HEK293 (cell line): Measurements from ENCODE around the gene PACSIN3.

Experiments used
- CTCF ChIA-PET: fragments of 350-600 bp; formaldehyde crosslinking; extraction: SDS; loops from one replicate; lab custom pipeline; 2021; ENCODE audit warnings: antibody characterized with exemption; lab: Yijun Ruan, JAX
- POLR2A ChIA-PET: fragments of 300-600 bp; formaldehyde crosslinking; extraction: SDS; loops from one replicate; lab custom pipeline; 2020; ENCODE audit warnings: antibody characterized with exemption, inconsistent platforms; lab: Yijun Ruan, JAX
- H3K27ac ChIP-seq: fragments of 200-500 bp; sonication (Bioruptor generic); 2 replicates; pipeline ENCODE4 v1.5.1; 2014; ENCODE audit warnings: low read depth, low read length, control low read depth, inconsistent platforms; ENCODE audit errors: extremely low read depth
- H3K36me3 ChIP-seq, 2 experiments: fragments of 200-500 bp in 1 of 2; sonication (Bioruptor generic) in 1 of 2; 1 replicate in 1 of 2; 2 replicates in 1 of 2; pipeline ENCODE4 v1.5.1; 2014 to 2017; ENCODE audit warnings: inconsistent platforms in 2 of 2, low read length in 2 of 2; ENCODE audit not compliant: control insufficient read depth in 2 of 2, insufficient read depth in 1 of 2
- H3K4me1 ChIP-seq: fragments of 200-500 bp; sonication (Bioruptor generic); 2 replicates; pipeline ENCODE4 v1.5.1; 2014; ENCODE audit warnings: mild to moderate bottlenecking, low read length, inconsistent platforms; ENCODE audit not compliant: control insufficient read depth, insufficient read depth
- H3K4me3 ChIP-seq: 2 replicates; pipeline ENCODE4 v1.5.1; 2011; ENCODE audit warnings: low read depth, mild to moderate bottlenecking, control low read depth, low read length, moderate library complexity
- H3K9me3 ChIP-seq: fragments of 200-500 bp; sonication (Bioruptor generic); 2 replicates; pipeline ENCODE4 v1.5.1; 2014; ENCODE audit warnings: low read depth, low read length, inconsistent platforms; ENCODE audit not compliant: control insufficient read depth, insufficient read depth
- KLF1 ChIP-seq: fragments of 450-650 bp; formaldehyde crosslinking; IDR thresholded peaks from 2 replicates; pipeline ENCODE4 v1.5.1; 2016; ENCODE audit warnings: missing biosample characterization, missing genetic modification characterization
- KLF8 ChIP-seq: fragments of 450-650 bp; formaldehyde crosslinking; IDR thresholded peaks from 2 replicates; pipeline ENCODE4 v1.5.1; 2016; ENCODE audit warnings: missing biosample characterization, missing genetic modification characterization
- PRDM1 ChIP-seq: fragments of 450-650 bp; formaldehyde crosslinking; IDR thresholded peaks from 2 replicates; pipeline ENCODE4; 2016; ENCODE audit warnings: missing biosample characterization, missing genetic modification characterization
- WT1 ChIP-seq: fragments of 450-650 bp; formaldehyde crosslinking; IDR thresholded peaks from 2 replicates; pipeline ENCODE4 v1.5.1; 2016; ENCODE audit warnings: missing biosample characterization, missing genetic modification characterization
- ZBTB7A ChIP-seq: fragments of 450-650 bp; formaldehyde crosslinking; IDR thresholded peaks from 2 replicates; pipeline ENCODE4 v1.5.1; 2016; ENCODE audit warnings: low read depth, missing biosample characterization, missing genetic modification characterization
- ZNF18 ChIP-seq: fragments of 450-650 bp; formaldehyde crosslinking; IDR thresholded peaks from 2 replicates; pipeline ENCODE4 v1.5.1; 2016; ENCODE audit warnings: missing biosample characterization, missing genetic modification characterization
- ZNF223 ChIP-seq: fragments of 450-650 bp; formaldehyde crosslinking; IDR thresholded peaks from 2 replicates; pipeline ENCODE4 v1.5.1; 2016; ENCODE audit warnings: missing biosample characterization, missing genetic modification characterization
- ZNF239 ChIP-seq: fragments of 450-650 bp; formaldehyde crosslinking; IDR thresholded peaks from 2 replicates; pipeline ENCODE4 v1.5.1; 2016; ENCODE audit warnings: missing biosample characterization, missing genetic modification characterization
- ZNF274 ChIP-seq, 2 experiments: fragments of 200-500 bp in 1 of 2; fragments of 450-650 bp in 1 of 2; sonication (Bioruptor generic) in 1 of 2; formaldehyde crosslinking in 1 of 2; IDR thresholded peaks; 2 replicates each; pipeline versions ENCODE4 v1.5.1 to v1.6.1; 2014 to 2016; ENCODE audit warnings: borderline replicate concordance in 1 of 2, inconsistent platforms in 1 of 2, low read length in 1 of 2, missing biosample characterization in 1 of 2, missing genetic modification characterization in 1 of 2
- ZNF335 ChIP-seq: fragments of 450-650 bp; formaldehyde crosslinking; conservative IDR thresholded peaks from 2 replicates; pipeline ENCODE4 v1.5.1; 2016; ENCODE audit warnings: missing biosample characterization, missing genetic modification characterization
- ZNF423 ChIP-seq: fragments of 450-650 bp; formaldehyde crosslinking; IDR thresholded peaks from 2 replicates; pipeline ENCODE4 v1.5.1; 2016; ENCODE audit warnings: missing biosample characterization, missing genetic modification characterization
- ZSCAN16 ChIP-seq: fragments of 450-650 bp; formaldehyde crosslinking; IDR thresholded peaks from 2 replicates; pipeline ENCODE4 v1.5.1; 2016; ENCODE audit warnings: missing biosample characterization, missing genetic modification characterization
- ZSCAN23 ChIP-seq: fragments of 450-650 bp; formaldehyde crosslinking; IDR thresholded peaks from 2 replicates; pipeline ENCODE4 v1.5.1; 2016; ENCODE audit warnings: missing biosample characterization, missing genetic modification characterization
- ZSCAN5A ChIP-seq: fragments of 450-650 bp; formaldehyde crosslinking; IDR thresholded peaks from 2 replicates; pipeline ENCODE4 v1.5.1; 2016; ENCODE audit warnings: missing biosample characterization, missing genetic modification characterization
- TF ChIP-seq, protein P1 (sequence below): fragments of 450-650 bp; formaldehyde crosslinking; IDR thresholded peaks from 2 replicates; pipeline ENCODE4 v1.5.1; 2016; ENCODE audit warnings: missing biosample characterization, missing genetic modification characterization
- TF ChIP-seq, protein P2 (sequence below): fragments of 450-650 bp; formaldehyde crosslinking; IDR thresholded peaks from 2 replicates; pipeline ENCODE4 v1.5.1; 2016; ENCODE audit warnings: missing biosample characterization, missing genetic modification characterization
- TF ChIP-seq, protein P3 (sequence below): fragments of 450-650 bp; formaldehyde crosslinking; IDR thresholded peaks from 2 replicates; pipeline ENCODE4 v1.5.1; 2017; ENCODE audit warnings: missing biosample characterization, missing genetic modification characterization
- TF ChIP-seq, protein P4 (sequence below): fragments of 450-650 bp; formaldehyde crosslinking; IDR thresholded peaks from 2 replicates; pipeline ENCODE4 v1.5.1; 2016; ENCODE audit warnings: missing biosample characterization, missing genetic modification characterization

PACSIN3 gene

DNA sequence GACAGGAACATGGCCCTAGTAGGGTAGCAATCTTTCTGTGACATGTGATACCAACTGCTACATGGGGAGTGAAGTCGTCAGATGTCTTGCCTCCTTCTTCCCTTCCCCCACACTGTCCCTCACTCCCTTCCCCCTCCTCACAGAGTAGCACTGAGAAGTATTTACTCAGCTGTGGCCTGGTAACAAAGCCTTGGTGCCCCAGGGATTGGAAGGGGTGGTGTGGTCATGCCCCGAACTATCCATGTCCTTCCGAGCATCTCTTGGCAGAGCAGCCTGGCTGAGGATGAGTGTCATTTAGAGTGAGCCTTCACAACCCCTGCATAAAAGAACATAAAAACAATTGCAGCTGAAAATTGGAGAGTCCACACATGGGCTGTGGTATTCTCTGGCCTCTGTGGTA is 55.7 kb downstream of the PACSIN3 start:
- H3K4me3 ChIP-seq, result no peak overlapping the region
- ChIA-PET CTCF (interaction anchor here (0.6 to 5.0 kb wide), 4 partner anchors 11 to 442 kb away, joined by 3 to 22 read pairs (median 4); no protein-coding TSS in a partner anchor), POLR2A (no interaction called here)
- no peak for TF ChIP-seq ZBTB7A (tag by site-specific recombination)
- no peak for TF ChIP-seq ZNF423 (tag by site-specific recombination)
- TF ChIP-seq ZSCAN5A (tag by site-specific recombination), result no peak
- TF ChIP-seq KLF1 (tag by site-specific recombination), result no peak
- TF ChIP-seq ZNF239, result no peak
- no peak for TF ChIP-seq ZNF223
- TF ChIP-seq, protein P1, sequence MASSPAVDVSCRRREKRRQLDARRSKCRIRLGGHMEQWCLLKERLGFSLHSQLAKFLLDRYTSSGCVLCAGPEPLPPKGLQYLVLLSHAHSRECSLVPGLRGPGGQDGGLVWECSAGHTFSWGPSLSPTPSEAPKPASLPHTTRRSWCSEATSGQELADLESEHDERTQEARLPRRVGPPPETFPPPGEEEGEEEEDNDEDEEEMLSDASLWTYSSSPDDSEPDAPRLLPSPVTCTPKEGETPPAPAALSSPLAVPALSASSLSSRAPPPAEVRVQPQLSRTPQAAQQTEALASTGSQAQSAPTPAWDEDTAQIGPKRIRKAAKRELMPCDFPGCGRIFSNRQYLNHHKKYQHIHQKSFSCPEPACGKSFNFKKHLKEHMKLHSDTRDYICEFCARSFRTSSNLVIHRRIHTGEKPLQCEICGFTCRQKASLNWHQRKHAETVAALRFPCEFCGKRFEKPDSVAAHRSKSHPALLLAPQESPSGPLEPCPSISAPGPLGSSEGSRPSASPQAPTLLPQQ, result no peak
- no peak for TF ChIP-seq ZSCAN16 (tag by site-specific recombination)
- TF ChIP-seq, protein P2, sequence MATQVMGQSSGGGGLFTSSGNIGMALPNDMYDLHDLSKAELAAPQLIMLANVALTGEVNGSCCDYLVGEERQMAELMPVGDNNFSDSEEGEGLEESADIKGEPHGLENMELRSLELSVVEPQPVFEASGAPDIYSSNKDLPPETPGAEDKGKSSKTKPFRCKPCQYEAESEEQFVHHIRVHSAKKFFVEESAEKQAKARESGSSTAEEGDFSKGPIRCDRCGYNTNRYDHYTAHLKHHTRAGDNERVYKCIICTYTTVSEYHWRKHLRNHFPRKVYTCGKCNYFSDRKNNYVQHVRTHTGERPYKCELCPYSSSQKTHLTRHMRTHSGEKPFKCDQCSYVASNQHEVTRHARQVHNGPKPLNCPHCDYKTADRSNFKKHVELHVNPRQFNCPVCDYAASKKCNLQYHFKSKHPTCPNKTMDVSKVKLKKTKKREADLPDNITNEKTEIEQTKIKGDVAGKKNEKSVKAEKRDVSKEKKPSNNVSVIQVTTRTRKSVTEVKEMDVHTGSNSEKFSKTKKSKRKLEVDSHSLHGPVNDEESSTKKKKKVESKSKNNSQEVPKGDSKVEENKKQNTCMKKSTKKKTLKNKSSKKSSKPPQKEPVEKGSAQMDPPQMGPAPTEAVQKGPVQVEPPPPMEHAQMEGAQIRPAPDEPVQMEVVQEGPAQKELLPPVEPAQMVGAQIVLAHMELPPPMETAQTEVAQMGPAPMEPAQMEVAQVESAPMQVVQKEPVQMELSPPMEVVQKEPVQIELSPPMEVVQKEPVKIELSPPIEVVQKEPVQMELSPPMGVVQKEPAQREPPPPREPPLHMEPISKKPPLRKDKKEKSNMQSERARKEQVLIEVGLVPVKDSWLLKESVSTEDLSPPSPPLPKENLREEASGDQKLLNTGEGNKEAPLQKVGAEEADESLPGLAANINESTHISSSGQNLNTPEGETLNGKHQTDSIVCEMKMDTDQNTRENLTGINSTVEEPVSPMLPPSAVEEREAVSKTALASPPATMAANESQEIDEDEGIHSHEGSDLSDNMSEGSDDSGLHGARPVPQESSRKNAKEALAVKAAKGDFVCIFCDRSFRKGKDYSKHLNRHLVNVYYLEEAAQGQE (tag by site-specific recombination), result no peak
- TF ChIP-seq ZNF18, result no peak
- no peak for TF ChIP-seq KLF8 (tag by site-specific recombination)
- no peak for TF ChIP-seq ZNF274 (IDR thresholded peaks at IDR 0.05; ENCODE audit: low read length)
- no peak for TF ChIP-seq ZNF274 (tag by site-specific recombination; IDR thresholded peaks at IDR 0.05; ENCODE audit: borderline replicate concordance)
- TF ChIP-seq ZNF335 (tag by site-specific recombination), result no peak
- TF ChIP-seq, protein P3, sequence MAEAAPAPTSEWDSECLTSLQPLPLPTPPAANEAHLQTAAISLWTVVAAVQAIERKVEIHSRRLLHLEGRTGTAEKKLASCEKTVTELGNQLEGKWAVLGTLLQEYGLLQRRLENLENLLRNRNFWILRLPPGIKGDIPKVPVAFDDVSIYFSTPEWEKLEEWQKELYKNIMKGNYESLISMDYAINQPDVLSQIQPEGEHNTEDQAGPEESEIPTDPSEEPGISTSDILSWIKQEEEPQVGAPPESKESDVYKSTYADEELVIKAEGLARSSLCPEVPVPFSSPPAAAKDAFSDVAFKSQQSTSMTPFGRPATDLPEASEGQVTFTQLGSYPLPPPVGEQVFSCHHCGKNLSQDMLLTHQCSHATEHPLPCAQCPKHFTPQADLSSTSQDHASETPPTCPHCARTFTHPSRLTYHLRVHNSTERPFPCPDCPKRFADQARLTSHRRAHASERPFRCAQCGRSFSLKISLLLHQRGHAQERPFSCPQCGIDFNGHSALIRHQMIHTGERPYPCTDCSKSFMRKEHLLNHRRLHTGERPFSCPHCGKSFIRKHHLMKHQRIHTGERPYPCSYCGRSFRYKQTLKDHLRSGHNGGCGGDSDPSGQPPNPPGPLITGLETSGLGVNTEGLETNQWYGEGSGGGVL (tag by site-specific recombination), result peak; percentile 55
- TF ChIP-seq, protein P4, sequence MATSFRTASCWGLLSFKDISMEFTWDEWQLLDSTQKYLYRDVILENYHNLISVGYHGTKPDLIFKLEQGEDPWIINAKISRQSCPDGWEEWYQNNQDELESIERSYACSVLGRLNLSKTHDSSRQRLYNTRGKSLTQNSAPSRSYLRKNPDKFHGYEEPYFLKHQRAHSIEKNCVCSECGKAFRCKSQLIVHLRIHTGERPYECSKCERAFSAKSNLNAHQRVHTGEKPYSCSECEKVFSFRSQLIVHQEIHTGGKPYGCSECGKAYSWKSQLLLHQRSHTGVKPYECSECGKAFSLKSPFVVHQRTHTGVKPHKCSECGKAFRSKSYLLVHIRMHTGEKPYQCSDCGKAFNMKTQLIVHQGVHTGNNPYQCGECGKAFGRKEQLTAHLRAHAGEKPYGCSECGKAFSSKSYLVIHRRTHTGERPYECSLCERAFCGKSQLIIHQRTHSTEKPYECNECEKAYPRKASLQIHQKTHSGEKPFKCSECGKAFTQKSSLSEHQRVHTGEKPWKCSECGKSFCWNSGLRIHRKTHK (tag by site-specific recombination), result no peak
- no peak for TF ChIP-seq PRDM1 (tag by site-specific recombination)
- TF ChIP-seq WT1 (tag by site-specific recombination), result peak; percentile 24; the same call in 1 of the 2 replicates
- no peak for TF ChIP-seq ZSCAN23
- H3K4me1 ChIP-seq, result no peaks in the 10 kb centered on the region
- no peaks in the 10 kb centered on the region for H3K36me3 ChIP-seq
- H3K27ac ChIP-seq, result no peak overlapping the region
- no peaks in the 10 kb centered on the region for H3K9me3 ChIP-seq
